Superior temporal gyrus (tissue), 1 donor: ENCODE data around the gene PTPRC.

Experiments used
- DNase-seq: peaks from one replicate; pipeline ENCODE4 v3.0.0-alpha.2; 2016; ENCODE audit errors: extremely low spot score

Gene PTPRC

GRCh38 chr1:198700396-198700795, 61.6 kb downstream of the PTPRC start:
- no peak for DNase-seq

- DNase-seq: no peak
Observed at GRCh38 chr1:198701250-198701649, 62.4 kb downstream of the PTPRC start.

DNA sequence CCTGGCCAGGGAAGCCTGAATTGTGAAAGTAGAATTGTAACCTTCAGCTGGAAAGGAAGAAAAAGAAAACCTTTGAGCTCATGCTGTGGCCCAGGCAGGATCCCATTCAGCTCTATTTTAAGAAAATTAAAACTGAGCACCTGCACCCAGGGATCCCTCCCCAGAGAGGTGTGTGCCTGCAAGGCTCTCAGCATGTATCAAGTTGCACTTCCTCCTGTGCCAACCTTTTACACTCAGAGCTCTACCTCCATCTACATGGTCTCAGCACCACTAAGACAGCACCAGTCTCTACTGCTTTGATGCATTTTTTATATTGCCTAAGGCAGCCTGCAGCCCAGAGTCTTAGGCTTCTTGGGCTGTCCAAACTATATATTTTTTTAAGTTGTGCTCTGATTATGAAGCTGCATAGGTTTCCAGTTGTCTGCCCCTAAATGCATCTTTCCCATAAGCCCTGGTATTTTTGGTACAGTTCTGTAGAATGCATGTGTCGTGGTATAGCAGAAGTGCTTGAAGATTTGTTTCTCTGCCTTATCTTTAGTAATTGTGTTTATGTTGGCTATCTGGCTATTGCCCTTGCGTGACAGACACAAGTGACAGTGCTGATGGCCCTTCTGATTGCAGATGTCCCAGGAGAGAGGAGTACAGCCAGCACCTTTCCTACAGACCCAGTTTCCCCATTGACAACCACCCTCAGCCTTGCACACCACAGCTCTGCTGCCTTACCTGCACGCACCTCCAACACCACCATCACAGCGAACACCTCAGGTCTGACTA, 63.1 kb downstream of the PTPRC start:
- no peak for DNase-seq

- no peak for DNase-seq
Observed at GRCh38 chr1:198708761-198709525, 70.1 kb downstream of the PTPRC start.

GRCh38 chr1:198711837-198712236, 73.0 kb downstream of the PTPRC start:
- DNase-seq: no peak

- DNase-seq: no peak
Observed at GRCh38 chr1:198713081-198713480, 74.2 kb downstream of the PTPRC start.

DNA sequence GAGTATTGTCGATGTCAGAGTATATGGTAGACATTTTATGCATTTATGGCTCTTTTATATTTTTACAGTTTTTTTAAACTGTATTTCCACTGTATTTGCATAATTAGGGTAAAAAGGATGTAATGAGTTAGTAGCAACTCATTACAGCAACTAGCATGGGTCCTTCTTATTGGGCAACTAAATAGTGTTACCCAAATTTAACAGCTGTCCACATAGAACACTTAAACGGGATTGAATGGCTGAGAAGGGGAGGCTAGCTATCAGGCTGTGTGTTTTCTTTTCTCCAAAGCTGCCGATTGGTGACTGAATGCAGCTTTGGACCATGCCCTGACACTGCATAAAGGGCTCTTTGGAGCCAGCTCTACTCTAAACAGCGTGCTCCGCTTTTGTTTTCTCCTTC, 75.4 kb downstream of the PTPRC start:
- no peak for DNase-seq

DNA sequence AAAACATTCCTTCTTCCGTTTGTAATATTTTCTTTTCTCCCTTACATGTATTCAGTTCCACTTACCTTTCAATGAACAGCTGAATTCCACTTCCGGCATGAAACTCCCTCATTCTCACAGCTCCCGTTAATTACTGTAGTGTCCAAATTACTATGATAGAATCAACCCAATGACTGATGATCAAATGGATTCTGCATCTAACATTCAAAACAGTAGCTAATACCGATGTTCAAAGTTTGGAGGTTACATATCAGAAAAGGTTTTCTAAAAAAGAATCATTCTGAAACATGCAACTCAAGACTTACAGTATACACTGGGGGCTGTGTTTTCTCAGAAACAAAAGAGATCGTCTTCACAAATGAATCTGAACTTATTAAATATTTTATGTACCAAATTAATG, 77.2 kb downstream of the PTPRC start:
- DNase-seq: no peak

GRCh38 chr1:198717510-198717909, 78.7 kb downstream of the PTPRC start:
- DNase-seq: no peak

DNA sequence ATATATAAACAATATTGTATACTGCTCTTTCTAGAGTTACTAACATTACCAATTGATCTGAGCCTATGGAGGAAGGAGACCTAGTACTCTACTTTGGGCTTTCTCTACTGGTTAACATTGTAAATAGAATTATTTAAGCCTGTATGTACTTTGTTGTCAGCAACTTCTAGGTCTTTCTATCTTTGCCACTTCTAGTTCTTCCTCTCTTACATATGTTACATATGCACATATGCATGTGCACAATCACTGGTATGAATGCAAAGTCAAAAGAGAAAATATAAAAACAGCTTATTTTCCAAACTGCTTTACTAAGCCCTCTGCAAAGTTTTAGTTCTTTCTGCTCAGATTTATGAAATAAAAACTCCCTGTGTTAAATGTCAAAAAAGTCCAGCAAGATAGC, 84.3 kb downstream of the PTPRC start:
- no peak for DNase-seq

- DNase-seq: no peak
Observed at GRCh38 chr1:198725090-198725489, 86.2 kb downstream of the PTPRC start.

- DNase-seq: no peak
Observed at GRCh38 chr1:198726455-198726854, 87.6 kb downstream of the PTPRC start.

GRCh38 chr1:198729195-198729863, 90.5 kb downstream of the PTPRC start:
- no peak for DNase-seq

GRCh38 chr1:198730952-198731351, 92.1 kb downstream of the PTPRC start:
- no peak for DNase-seq

DNA sequence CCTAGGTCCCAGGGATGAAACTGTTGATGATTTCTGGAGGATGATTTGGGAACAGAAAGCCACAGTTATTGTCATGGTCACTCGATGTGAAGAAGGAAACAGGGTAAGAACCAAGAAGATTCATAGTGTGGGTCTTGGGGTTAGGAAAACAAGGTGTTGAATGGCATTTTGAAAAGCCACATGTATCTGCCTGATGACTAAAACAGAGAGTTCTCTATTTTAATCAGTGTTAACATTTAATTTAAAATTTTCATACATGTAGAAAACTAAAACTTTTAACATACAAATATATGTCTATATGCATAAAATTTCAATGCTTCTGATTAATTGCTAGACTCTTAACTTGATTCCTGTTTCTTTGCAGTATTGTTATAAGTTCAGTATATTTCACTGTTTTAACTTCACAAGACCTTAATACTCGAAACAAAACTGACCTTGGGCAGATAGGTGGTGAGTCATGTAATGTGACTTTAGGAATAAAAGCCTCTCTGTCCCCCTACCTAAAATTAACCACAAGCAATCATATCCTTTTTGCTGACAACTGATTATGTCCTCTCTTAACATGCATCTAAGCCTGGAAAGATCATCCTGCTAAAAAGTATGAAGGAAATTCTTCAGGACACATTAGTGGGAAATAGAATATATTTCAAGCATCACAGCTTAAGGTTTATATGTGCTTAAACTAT, 95.6 kb downstream of the PTPRC start:
- DNase-seq: no peak

DNA sequence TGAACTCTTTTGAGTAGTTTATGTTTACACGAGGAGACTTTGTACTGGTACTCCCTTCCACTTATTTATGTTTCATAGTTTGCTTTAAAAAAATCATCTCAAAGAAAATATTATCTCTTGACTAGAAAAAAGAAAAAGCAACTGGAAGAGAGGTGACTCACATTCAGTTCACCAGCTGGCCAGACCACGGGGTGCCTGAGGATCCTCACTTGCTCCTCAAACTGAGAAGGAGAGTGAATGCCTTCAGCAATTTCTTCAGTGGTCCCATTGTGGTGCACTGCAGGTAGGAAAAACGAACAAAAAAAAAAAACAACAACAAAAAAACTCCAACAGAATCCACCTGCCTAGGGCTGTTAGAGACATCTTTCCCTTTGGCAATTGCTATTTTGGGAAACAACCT, 102.9 kb downstream of the PTPRC start:
- no peak for DNase-seq

DNA sequence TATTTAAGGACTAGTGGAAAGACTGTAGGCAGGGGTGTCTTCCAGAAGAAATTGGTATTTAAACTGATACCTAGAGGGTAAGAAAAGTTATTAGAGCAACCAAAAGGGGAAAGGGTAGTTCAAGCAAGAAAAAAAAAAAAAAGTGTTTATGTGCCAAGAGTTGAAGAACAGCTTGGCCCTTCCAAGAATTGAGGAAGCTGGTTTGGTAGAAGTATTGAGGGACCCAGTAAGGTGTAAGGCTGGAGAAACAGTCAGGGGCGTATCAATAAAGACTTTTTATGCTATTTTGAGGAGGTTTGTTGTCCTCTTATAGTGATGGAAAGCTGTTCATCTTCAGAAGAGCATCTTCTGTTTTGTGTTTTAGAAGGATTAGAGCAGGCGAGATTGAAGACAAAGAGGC, 108.3 kb downstream of the PTPRC start:
- no peak for DNase-seq

DNA sequence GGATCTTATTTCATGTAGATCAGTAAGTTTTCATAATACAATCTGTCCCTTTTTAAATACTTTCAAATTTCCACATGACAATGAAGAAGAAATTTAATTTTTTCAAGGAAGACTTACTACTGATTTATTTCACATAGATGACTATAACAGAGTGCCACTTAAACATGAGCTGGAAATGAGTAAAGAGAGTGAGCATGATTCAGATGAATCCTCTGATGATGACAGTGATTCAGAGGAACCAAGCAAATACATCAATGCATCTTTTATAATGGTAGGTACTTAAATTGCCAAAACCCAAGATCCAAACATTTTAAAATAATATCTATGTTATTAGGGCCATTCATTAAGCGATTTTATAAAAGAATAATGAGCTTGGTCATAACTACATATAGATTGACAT, 110.4 kb downstream of the PTPRC start:
- no peak for DNase-seq

- no peak for DNase-seq
Observed at GRCh38 chr1:198750081-198750480, 111.2 kb downstream of the PTPRC start.

DNA sequence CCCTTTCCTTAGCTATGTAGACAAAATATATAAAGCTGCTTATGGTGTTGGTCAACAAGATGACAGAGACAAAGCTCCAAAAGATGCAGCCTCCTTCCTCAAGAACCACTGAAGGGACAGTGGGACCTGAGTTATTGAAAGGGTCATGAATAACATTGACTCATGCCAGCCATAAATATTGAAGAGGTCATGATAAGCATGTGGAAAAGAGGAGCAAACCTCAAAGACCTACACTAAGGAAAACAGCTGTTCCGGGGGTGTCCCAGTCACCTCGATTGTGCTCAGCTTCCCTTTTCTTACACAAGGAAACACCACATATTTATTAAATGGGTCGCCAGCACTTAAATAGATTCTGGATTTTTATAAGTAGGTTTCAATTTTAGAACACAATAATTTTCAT, 112.9 kb downstream of the PTPRC start:
- DNase-seq: no peak

- DNase-seq: no peak
Observed at GRCh38 chr1:198754670-198755069, 115.8 kb downstream of the PTPRC start.

DNA sequence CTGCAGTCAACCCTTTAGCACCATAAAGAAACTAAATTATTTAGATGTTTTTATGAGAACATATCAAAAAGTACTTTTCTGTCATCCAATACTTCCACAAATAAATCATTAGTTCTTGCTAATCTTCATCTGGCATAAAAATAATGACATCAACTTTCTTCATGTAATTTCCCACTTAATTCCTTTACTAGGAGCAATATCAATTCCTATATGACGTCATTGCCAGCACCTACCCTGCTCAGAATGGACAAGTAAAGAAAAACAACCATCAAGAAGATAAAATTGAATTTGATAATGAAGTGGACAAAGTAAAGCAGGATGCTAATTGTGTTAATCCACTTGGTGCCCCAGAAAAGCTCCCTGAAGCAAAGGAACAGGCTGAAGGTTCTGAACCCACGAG, 116.9 kb downstream of the PTPRC start:
- DNase-seq: no peak
